Hematopoietic multipotent progenitor cell treated with erythropoietin and hydrocortisone succinate and interleukin-3 and kit ligand, for 8 days (in vitro differentiated cells): ENCODE measurements around the gene NIBAN1.
A peak's percentile ranks its signal among the peaks of the same experiment; 100 is the strongest.

ENCODE experiments used
- DNase-seq: peaks from one replicate; pipeline ENCODE4 v3.0.0-alpha.2; 2015

NIBAN1 gene

GRCh38 chr1:184943998-184944397 lies 30.3 kb downstream of the NIBAN1 start:
- no peak for DNase-seq

GRCh38 chr1:184941735-184942134 lies 32.6 kb downstream of the NIBAN1 start:
- DNase-seq, result no peak

- no peak for DNase-seq
Observed at GRCh38 chr1:184941410-184941733, 32.9 kb downstream of the NIBAN1 start.

GRCh38 chr1:184940694-184941409 lies 33.5 kb downstream of the NIBAN1 start:
- no peak for DNase-seq

GRCh38 chr1:184940226-184940625 lies 34.1 kb downstream of the NIBAN1 start:
- no peak for DNase-seq

GRCh38 chr1:184937729-184938128 lies 36.6 kb downstream of the NIBAN1 start:
- DNase-seq, result no peak

- DNase-seq, result no peak
Observed at GRCh38 chr1:184935920-184936798, 38.1 kb downstream of the NIBAN1 start.

- DNase-seq, result no peak
Observed at GRCh38 chr1:184933944-184934343, 40.4 kb downstream of the NIBAN1 start.

- DNase-seq, result no peak
Observed at GRCh38 chr1:184932319-184932718, 42.0 kb downstream of the NIBAN1 start.

GRCh38 chr1:184931566-184931965 lies 42.7 kb downstream of the NIBAN1 start:
- no peak for DNase-seq

- DNase-seq, result peak; percentile 37
Observed at GRCh38 chr1:184930645-184931044, 43.7 kb downstream of the NIBAN1 start.

- peak; percentile 78 for DNase-seq
Observed at GRCh38 chr1:184930232-184930631, 44.1 kb downstream of the NIBAN1 start.

- peak; percentile 33 for DNase-seq
Observed at GRCh38 chr1:184929711-184930202, 44.6 kb downstream of the NIBAN1 start.

- DNase-seq, result no peak
Observed at GRCh38 chr1:184928394-184928793, 45.9 kb downstream of the NIBAN1 start.
